K562 (cell line): ENCODE measurements around the gene SAE1. TPM values are rescaled to one million over a fixed set of nuclear protein-coding genes. Genes with fewer than 3 reads are reported as not detected.

ENCODE experiments used
- ATAC-seq: fragments of 200-7000 bp; cut with Tn5 transposase; 3 replicates; pipeline ENCODE4 v1.9.1; 2020; ENCODE audit warnings: moderate library complexity
- BruUV-seq: library from RNA; stranded (reverse); fragments of 400-500 nt; replicated peaks from 2 replicates; lab custom pipeline; 2021; lab: Mats Ljungman, UMichigan
- CTCF ChIA-PET: fragments of 300-600 bp; formaldehyde crosslinking; extraction: SDS; loops from one replicate; lab custom pipeline; 2021; ENCODE audit warnings: low intra/inter-chr PET ratio; lab: Yijun Ruan, JAX
- POLR2A ChIA-PET: fragments of 300-600, 350-650 bp; sonication (Branson Sonifier 250); formaldehyde crosslinking; extraction: SDS; loops from one replicate; lab custom pipeline; 2021; ENCODE audit warnings: antibody characterized with exemption, inconsistent platforms; lab: Yijun Ruan, JAX
- DNase-seq, 4 experiments: peaks; one replicate each; pipeline versions ENCODE4 v3.0.0 to v3.0.0-alpha.2; 2011 to 2018; ENCODE audit warnings: low spot score in 3 of 4, mixed read lengths in 3 of 4; ENCODE audit errors: extremely low read depth in 1 of 4
- FAIRE-seq: peaks from 2 replicates; lab custom pipeline; 2011; peaks lifted over from hg19 to GRCh38; lab: Jason Lieb, UNC
- H2AFZ ChIP-seq: 2 replicates; pipeline ENCODE4 v1.6.0; 2011; ENCODE audit warnings: low read depth, low read length, control low read depth, inconsistent platforms
- H3K27ac ChIP-seq: fragments of 200-600 bp; 3 replicates; pipeline ENCODE4 v1.8.0; 2011; ENCODE audit warnings: low read depth, mild to moderate bottlenecking, control low read depth, inconsistent platforms, low read length, moderate library complexity, mixed read lengths; ENCODE audit errors: extremely low read depth
- H3K27me3 ChIP-seq, 2 experiments: fragments of 300-600 bp in 1 of 2; 2 replicates in 1 of 2; 3 replicates in 1 of 2; pipeline versions ENCODE4 v1.6.0 to v1.8.0; 2011; ENCODE audit warnings: inconsistent platforms in 2 of 2, low read length in 2 of 2, mild to moderate bottlenecking in 1 of 2, mixed read lengths in 1 of 2, moderate library complexity in 1 of 2; ENCODE audit not compliant: control insufficient read depth in 2 of 2, insufficient read depth in 2 of 2
- H3K36me3 ChIP-seq: fragments of 300-600 bp; 3 replicates; pipeline ENCODE4 v1.8.0; 2011; ENCODE audit warnings: mild to moderate bottlenecking, low read length, inconsistent platforms; ENCODE audit not compliant: control insufficient read depth, insufficient read depth
- H3K4me1 ChIP-seq, 2 experiments: fragments of 200-600 bp in 1 of 2; replicated peaks in 1 of 2; 2 replicates in 1 of 2; 3 replicates in 1 of 2; pipeline versions ENCODE4 v1.5.1 to v1.8.0; 2011; ENCODE audit warnings: inconsistent platforms in 2 of 2, low read length in 2 of 2, mild to moderate bottlenecking in 1 of 2, mixed read lengths in 1 of 2, moderate library complexity in 1 of 2; ENCODE audit not compliant: control insufficient read depth in 2 of 2, insufficient read depth in 2 of 2
- H3K4me2 ChIP-seq: 2 replicates; pipeline ENCODE4 v1.6.1; 2011; ENCODE audit warnings: low read length, control low read depth, inconsistent platforms, mixed read lengths; ENCODE audit not compliant: insufficient read depth
- H3K4me3 ChIP-seq: fragments of 200-600 bp; sonication (generic), shearing (Covaris generic); 2 replicates; pipeline ENCODE4 v1.5.1; 2016; ENCODE audit warnings: control low read depth, inconsistent platforms
- H3K79me2 ChIP-seq: fragments of 200-600 bp; 3 replicates; pipeline ENCODE4 v1.8.0; 2011; ENCODE audit warnings: low read length, inconsistent platforms; ENCODE audit not compliant: control insufficient read depth, insufficient read depth
- H3K9ac ChIP-seq, 2 experiments: 2 replicates each; pipeline versions ENCODE4 v1.6.0 to v1.6.1; 2011; ENCODE audit warnings: low read depth in 2 of 2, low read length in 2 of 2, control low read depth in 1 of 2, inconsistent platforms in 1 of 2, mild to moderate bottlenecking in 1 of 2, mixed read lengths in 1 of 2; ENCODE audit not compliant: insufficient read depth in 1 of 2
- H3K9me1 ChIP-seq: one replicate; pipeline ENCODE4 v1.6.0; 2011; ENCODE audit warnings: inconsistent platforms, mild to moderate bottlenecking, low read length, moderate library complexity; ENCODE audit not compliant: control insufficient read depth, insufficient read depth
- H3K9me3 ChIP-seq: replicated peaks from 2 replicates; pipeline ENCODE4 v1.5.1; 2011; ENCODE audit warnings: low read depth, low read length, inconsistent platforms; ENCODE audit not compliant: control insufficient read depth, insufficient read depth
- H4K20me1 ChIP-seq: replicated peaks from 2 replicates; pipeline ENCODE4 v1.6.1; 2011; ENCODE audit warnings: low read length, inconsistent platforms, mixed read lengths; ENCODE audit not compliant: control insufficient read depth, insufficient read depth
- ARID2 ChIP-seq: fragments of 450-650 bp; IDR thresholded peaks from 2 replicates; pipeline ENCODE4 v1.6.1; 2017; ENCODE audit warnings: antibody characterized with exemption, mild to moderate bottlenecking
- HMGXB4 ChIP-seq: sonication (generic); formaldehyde crosslinking; IDR thresholded peaks from 2 replicates; pipeline ENCODE4 v1.8.1; 2023; ENCODE audit warnings: mild to moderate bottlenecking, missing genetic modification reagents
- MCM2 ChIP-seq: fragments of 450-650 bp; IDR thresholded peaks from 2 replicates; pipeline ENCODE4 v1.6.1; 2017; ENCODE audit warnings: low read depth, mild to moderate bottlenecking
- MEIS2 ChIP-seq: fragments of 450-650 bp; IDR thresholded peaks from 2 replicates; pipeline ENCODE4 v1.6.1; 2014; ENCODE audit warnings: mild to moderate bottlenecking; ENCODE audit not compliant: partially characterized antibody
- NONO ChIP-seq, 2 experiments: fragments of 200-400 bp in 1 of 2; fragments of 450-650 bp in 1 of 2; formaldehyde crosslinking in 1 of 2; IDR thresholded peaks; 2 replicates each; pipeline ENCODE4 v1.6.1; 2017; ENCODE audit warnings: low read depth in 2 of 2, mild to moderate bottlenecking in 2 of 2, moderate library complexity in 2 of 2, low read length in 1 of 2
- PRPF4 ChIP-seq: fragments of 200-400 bp; formaldehyde crosslinking; IDR thresholded peaks from one replicate; pipeline ENCODE4 v1.6.1; 2017; ENCODE audit warnings: low read length, low read depth, mild to moderate bottlenecking; ENCODE audit not compliant: insufficient read depth, poor library complexity, severe bottlenecking
- TBL1XR1 ChIP-seq, 2 experiments: IDR thresholded peaks; 2 replicates each; pipeline ENCODE4 v1.6.1; 2012; ENCODE audit warnings: improper control_type of control experiment in 2 of 2, low read length in 2 of 2, mild to moderate bottlenecking in 1 of 2
- ZNF318 ChIP-seq, 2 experiments: fragments of 450-650 bp; IDR thresholded peaks; 2 replicates each; pipeline ENCODE4 v1.6.1; 2016; ENCODE audit warnings: mild to moderate bottlenecking in 2 of 2, borderline replicate concordance in 1 of 2, low read depth in 1 of 2, moderate library complexity in 1 of 2
- ZNF354B ChIP-seq: fragments of 250-450 bp; sonication (Bioruptor Pico); IDR thresholded peaks from 2 replicates; pipeline ENCODE4 v1.4.0; 2020
- ZNF830 ChIP-seq: fragments of 250-450 bp; sonication (Bioruptor Pico); IDR thresholded peaks from 2 replicates; pipeline ENCODE4 v1.5.0; 2021; ENCODE audit warnings: mild to moderate bottlenecking
- ZZZ3 ChIP-seq: fragments of 450-650 bp; IDR thresholded peaks from 2 replicates; pipeline ENCODE4 v1.6.1; 2016; ENCODE audit warnings: antibody characterized with exemption, mild to moderate bottlenecking, moderate library complexity
- WGBS: fragments of 100-300 bp; shearing (Covaris generic); methylation state at CpG from one replicate; pipeline ENCODE4 v1.1.6; 2016; ENCODE audit warnings: low coverage, mixed read lengths; ENCODE audit not compliant: insufficient coverage; ENCODE audit errors: missing lambda C conversion rate; 5-methylcytosine and 5-hydroxymethylcytosine counted together
- in situ Hi-C: fragments of 300-500 bp; cut with MboI; formaldehyde crosslinking; loops from 4 replicates; pipeline ENCODE4 v1.15.0; 2018; ENCODE audit warnings: inconsistent platforms, mixed read lengths
- intact Hi-C: fragments of 100-400 bp; cut with micrococcal nuclease; formaldehyde crosslinking; loops from 2 replicates; pipeline ENCODE4 v1.14.2; 2022
- polyA plus RNA-seq, 8 experiments: library from polyadenylated mRNA; depleted of rRNA in 4 of 8; stranded (reverse) in 5 of 8; unstranded in 3 of 8; fragments of >200 nt; fragmentation: Nextera tagmentation in 2 of 8; fragmentation: Illumina TruSeq in 1 of 8; extraction: Ambion mirVana in 2 of 8; extraction: Trizol in 1 of 8; gene quantifications; 2 replicates each; pipeline versions ENCODE4 v1.2.1 to v1.2.3, GENCODE V29; 2011 to 2014; ENCODE audit warnings: inconsistent platforms in 1 of 8, missing spikeins in 1 of 8
- total RNA-seq, 7 experiments: library from RNA; depleted of rRNA in 6 of 7; stranded (reverse); fragments of >200 nt in 6 of 7; fragmentation: Illumina TruSeq in 2 of 7; extraction: Trizol in 2 of 7; gene quantifications; 2 replicates each; pipeline versions ENCODE4 v1.2.1 to v1.2.3, GENCODE V29; 2011 to 2021; ENCODE audit warnings: low replicate concordance in 1 of 7

SAE1 gene
- total and polyA plus RNA-seq, 9 of the 15 experiments (the other 6 are each of a cell fraction or from before 2014, with no cell fraction given), result 82.8 to 299 (median 217) TPM

DNA sequence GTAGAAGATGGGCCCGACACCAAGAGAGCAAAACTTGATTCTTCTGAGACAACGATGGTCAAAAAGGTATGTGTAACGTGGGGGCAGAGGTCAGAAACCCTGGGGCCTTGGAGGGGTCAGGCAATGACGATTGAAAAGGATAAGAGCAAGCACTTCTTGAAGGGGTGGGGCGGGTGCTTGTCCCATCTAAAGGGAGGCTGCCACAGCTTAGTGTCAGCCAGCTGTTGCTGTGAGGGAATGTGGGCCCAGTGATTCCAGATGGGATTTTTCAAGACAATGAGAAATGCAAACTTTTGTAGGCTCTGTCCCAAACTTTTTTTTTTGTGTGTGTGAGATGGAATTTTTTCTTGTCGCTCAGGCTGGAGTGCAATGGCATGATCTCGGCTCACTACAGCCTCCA lies 24.5 kb downstream of the SAE1 start (continued):
- no peak for TF ChIP-seq ARID2
- TF ChIP-seq ZNF354B (CRISPR knock-in tag), result no peak
- no peak for TF ChIP-seq PRPF4
- no peak for TF ChIP-seq HMGXB4 (CRISPR knock-in tag)

DNA sequence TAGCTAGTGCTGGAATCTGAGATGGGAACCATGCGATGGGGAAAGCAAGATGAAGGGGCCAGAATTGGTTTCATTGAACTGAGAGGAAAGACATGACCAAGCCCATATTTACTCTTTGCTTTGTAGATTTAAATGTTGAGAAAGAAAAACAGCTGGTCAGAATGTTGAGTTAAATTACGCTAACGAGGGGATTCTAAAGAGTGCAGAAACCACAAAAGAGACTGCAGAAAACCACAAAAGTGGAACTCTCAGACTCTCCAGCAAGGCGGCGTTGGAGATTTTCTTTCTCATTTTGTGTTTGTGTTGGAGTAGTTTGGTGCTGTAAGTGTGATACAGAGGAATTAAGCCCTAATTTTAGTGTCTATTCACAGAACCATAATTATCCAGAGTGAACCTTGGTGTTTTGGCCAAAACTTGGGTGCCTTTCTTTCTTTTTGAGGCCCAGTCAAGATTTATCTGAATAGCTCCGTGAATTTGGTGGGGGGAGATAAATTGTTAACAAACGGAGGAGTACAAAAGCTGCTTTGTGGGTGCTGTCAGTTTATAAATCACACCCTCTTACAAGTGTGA lies 26.3 kb downstream of the SAE1 start:
- Histone ChIP-seq H3K27ac (no peak overlapping the region), H3K4me1 (peaks cover 0 to 13% of the 10 kb centered on the region in 2 experiments; a peak in 4 of 5 replicates), H3K36me3 (peaks cover 92% of the 10 kb centered on the region), H3K9me3 (no peaks in the 10 kb centered on the region), H3K79me2 (peaks cover 36% of the 10 kb centered on the region), H2AFZ (no peak overlapping the region), H4K20me1 (no peaks in the 10 kb centered on the region), H3K9ac (no peak overlapping the region), H3K4me2 (no peak overlapping the region), H3K4me3 (no peak overlapping the region), H3K9me1 (no peaks in the 10 kb centered on the region), H3K27me3 (no peaks in the 10 kb centered on the region)
- ChIA-PET CTCF (no interaction called here), POLR2A (interaction anchor here (0.6 to 2.0 kb wide), 9 partner anchors 9 to 100 kb away, joined by 3 to 8 read pairs (median 3); partner anchors contain the start of gene CCDC9)
- DNase-seq (no peak), ATAC-seq (no peak), FAIRE-seq (no peak)
- TSS peak; percentile 19 for BruUV-seq
- in situ Hi-C loops, result loop anchor here (10.0 kb wide), 1 partner anchor 258 kb away; the partner anchor contains the start of gene MEIS3
- intact Hi-C loops, result no loop called here
- WGBS, result 58% methylated on average over 7 of the region's 7 CpGs
- no peak for TF ChIP-seq ZZZ3
- no peak for TF ChIP-seq TBL1XR1 (IDR thresholded peaks at IDR 0.05; ENCODE audit: low read length in 2 of 2)
- TF ChIP-seq NONO (IDR thresholded peaks at IDR 0.05; ENCODE audit: low read depth in 2 of 2, low read length in 1 of 2), result no peak
- no peak for TF ChIP-seq ZNF830
- TF ChIP-seq MEIS2, result no peak
- TF ChIP-seq MCM2, result no peak
- no peak for TF ChIP-seq ZNF318 (IDR thresholded peaks at IDR 0.05; ENCODE audit: borderline replicate concordance in 1 of 2, low read depth in 1 of 2)
